ENCODE data around the gene MGMT.

MGMT gene

GRCh38 chr10:129766611-129767550 lies 299.8 kb downstream of the MGMT start:
- DNase-seq, result no peak

- no peak for DNase-seq
Observed at GRCh38 chr10:129767751-129768150, 300.7 kb downstream of the MGMT start.

DNA sequence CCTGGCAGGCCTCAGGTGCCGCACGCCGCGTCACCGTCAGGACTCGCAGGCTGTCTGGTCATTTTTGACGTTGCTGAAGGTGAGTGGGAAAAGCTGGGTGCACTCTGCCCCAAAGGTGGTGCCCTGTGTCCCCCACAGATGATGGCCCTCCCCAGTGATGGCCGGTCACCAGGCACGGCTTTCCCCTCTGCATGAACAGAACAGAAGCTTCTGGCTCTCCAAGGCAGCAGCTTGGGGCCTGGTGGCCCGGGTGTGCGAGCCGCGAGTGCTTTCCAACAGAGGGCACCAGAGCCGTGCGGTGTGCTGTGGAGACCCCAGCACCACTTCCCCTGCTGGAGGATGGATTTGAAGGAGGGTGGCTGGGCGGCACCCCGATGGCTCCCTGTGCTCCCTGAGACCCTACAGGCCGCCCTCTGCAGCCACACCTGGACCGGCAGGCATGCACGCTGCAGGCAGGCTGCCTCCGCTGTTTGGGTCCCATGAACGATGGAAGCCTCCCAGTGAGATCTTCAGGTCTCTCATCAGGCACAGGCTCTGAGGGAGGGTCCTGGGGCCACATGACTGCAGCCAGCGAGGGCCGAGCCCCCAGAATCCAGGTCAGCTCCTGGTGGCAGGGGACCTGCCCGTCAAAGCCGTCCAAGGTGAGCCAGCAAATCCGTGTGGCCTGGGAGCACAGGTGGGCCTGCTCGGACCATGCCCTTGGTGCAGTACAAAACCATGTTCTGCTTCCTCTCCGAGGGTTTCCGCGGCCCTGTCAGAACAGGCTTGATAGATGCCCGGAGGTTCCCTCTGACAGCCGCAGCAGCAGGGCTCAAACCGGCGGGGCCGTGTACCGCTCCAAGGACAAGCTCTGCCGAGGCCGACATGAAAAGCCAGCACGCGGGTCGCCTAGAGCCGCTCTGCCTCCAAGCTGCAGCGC lies 301.7 kb downstream of the MGMT start:
- no peak for DNase-seq

DNA sequence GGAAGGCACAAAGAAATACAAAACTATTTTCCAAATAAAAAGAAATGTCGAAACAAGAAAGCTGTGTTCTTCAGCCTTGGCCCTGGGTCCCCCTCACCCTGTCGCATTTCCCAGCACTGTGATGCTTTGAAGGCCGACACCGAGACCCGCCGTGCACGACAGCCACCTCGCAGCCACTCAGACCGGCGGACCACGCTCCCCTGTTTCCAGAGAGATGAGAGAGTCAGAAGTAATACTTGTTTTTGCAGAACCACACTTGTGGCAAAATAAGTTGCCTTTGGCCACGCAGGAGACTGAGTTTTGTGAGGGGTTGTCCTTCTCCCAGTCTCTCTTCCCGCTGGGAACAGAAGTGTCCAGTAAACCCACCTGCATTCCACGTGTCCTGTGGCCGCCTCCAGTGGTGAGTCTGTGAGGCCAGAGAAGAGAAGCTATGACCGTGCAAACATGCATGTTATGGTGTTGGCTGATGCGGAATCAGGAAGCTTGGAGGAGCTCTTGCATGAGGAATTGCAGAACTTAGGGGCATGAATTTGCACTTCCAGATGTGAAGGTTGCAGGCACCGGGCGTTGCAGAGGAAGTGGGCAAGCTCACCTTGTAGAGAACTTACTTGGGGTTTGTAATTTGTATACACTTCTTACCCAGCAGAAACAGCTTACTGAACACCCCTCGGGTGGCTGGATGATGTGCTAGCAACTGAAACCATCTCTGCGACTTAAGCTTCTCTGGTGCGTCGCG lies 302.5 kb downstream of the MGMT start:
- no peak for DNase-seq

DNA sequence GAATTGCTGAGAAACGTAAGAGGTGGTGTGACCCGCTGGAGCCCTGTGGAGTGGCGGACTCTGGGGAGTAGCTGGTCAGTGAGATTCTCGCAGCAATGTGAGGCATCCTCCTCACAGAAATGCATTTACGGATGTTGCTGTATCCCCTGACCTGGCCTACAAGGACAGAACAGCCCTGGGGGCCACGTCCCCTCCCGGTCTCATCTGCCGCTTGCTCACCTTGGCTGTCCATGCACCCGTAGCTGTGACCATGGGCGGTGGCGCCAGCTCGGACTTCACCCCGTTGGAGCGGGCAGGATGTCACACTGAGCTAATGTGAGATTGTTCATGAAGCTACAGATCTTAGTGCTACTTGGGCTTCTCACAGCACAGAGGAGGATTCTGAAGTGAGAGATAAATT lies 303.2 kb downstream of the MGMT start:
- DNase-seq, result no peak

DNA sequence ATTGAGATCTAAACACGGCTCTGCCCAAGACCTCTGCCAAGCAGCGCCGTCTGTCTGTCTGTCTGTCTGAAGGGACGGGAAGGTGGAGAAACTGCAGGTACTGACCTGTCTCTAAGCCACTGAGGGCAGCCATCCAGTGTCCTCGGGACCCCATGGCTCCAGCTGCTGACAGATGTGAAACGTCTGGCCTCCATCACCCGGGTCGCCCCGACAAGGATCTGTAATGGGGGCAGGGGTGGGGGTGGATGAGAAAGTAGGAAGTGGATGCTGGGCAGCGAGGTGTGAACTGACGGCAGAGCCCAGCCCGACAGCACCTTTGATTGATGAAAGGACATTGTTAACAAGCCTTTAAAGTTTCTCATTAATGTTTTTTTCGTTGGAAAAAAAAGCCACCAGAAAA lies 304.0 kb downstream of the MGMT start:
- DNase-seq, result no peak

- DNase-seq, result no peak
Observed at GRCh38 chr10:129771576-129771975, 304.5 kb downstream of the MGMT start.

DNA sequence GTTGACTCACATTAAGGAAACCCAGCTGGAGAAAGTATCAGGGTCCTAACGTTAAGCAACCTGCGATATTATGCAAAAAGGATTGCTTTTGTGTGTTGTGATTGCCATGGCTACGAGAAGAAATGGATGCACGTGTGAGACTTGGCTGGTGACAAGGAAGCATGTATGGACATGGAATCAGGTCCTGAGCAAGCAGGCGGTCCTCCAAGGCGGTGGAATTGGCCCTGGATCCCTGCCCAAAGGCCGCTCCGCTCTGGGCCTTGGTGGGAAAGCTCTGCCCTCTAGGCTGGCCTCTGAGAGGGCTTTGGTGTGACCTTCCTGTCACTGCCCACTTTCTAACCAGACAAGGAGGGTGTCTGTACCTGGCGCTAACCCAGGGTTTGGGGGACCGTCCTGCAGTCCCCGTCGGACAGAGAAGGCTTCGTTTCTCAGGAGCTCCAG lies 305.0 kb downstream of the MGMT start:
- no peak for DNase-seq

DNA sequence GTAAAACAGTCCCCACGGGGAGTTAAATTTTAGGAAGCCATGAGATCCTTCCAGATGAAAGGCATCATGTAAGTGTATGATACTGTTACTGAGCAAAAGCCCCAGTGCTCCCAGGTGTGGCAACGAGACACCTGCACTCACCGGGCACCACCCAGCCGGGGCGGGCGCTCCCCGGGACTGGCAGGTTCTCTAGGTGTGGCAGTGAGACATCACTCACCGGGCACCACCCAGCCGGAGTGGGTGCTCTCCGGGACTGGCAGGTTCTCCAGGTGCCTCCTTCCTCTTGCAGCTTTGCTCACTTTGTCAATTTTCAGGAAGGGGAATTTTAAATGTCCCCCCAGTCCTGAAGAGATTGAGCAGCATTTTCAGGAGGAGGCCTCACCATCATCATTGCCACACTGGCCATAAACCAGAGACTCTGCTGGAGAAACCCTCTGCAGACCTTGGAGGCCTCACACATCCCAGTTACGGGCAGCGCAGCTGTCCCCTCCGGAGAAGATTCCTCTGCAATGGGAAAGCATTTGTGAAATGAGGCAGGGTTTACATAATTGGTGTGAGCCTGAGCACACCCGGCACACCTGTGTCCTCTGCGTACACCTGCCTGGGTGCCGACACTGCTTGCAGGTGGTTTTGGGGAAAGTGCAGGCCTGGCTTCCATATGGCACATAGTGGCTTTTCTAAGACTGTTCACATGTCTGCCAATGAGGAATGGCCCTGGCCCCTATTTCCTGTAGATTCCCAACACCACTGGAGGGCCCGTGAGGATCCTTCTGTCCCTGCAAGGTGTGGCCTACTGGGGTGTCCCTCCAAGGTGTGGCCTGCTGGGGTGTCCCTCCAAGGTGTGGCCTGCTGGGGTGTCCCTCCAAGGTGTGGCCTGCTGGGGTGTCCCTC lies 305.7 kb downstream of the MGMT start:
- DNase-seq, result no peak

DNA sequence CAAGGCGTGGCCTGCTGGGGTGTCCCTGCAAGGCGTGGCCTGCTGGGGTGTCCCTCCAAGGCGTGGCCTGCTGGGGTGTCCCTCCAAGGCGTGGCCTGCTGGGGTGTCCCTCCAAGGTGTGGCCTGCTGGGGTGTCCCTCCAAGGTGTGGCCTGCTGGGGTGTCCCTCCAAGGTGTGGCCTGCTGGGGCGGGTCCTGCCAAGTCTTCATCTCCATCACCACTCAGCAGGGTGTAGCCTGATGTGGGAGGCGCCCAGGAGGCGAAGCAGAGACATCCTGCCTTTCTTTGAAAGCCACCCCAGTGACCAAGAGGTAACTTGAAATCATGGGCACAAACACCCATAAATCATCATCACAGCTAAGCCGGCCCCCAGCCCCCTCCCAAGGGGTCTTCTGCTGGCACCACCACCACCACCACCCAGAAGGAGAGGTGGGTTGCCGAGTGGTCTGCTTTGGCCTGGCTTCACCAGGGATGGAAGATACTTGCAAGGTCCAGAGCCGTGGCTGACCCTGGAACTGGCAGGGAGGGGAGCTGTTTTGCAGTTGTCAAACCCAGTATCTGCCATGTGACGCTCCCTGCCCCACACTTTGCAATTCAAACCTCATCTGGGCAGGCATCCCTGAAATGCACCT lies 306.4 kb downstream of the MGMT start:
- DNase-seq, result no peak

DNA sequence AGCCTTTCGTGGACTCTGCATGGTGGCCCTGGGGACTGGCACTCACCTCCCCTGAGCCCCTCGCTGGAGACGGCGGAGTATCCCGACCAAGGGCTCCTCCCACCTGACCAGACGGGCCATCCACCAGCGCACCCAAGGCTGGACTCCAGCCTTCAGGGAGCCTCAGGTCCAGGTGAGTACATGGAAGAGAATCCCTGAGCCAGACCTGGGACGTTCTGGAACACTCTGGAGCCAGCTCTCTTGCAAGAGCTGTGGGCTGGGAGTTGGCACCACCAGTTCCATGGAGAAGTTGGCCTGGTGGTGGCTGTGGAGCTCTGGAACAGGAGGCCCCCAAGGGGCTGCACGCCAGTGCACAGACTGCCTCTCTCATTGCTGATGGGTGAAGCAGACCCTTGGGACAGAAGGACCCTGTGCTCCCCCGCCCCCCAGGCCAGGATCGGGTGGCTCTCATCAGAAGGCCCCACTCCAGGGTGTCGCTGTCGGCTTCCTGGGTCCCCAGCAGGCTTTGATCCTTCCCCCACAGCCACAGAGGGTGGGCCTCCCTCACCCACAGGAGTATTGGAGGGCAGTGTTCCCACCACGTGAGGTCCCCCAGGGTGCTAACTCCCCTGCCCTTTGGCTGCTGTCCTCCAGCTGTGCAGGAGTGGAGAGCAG lies 307.2 kb downstream of the MGMT start:
- DNase-seq, result no peak

- DNase-seq, result no peak
Observed at GRCh38 chr10:129774736-129775401, 307.8 kb downstream of the MGMT start.

- DNase-seq, result no peak
Observed at GRCh38 chr10:129775681-129776080, 308.6 kb downstream of the MGMT start.

DNA sequence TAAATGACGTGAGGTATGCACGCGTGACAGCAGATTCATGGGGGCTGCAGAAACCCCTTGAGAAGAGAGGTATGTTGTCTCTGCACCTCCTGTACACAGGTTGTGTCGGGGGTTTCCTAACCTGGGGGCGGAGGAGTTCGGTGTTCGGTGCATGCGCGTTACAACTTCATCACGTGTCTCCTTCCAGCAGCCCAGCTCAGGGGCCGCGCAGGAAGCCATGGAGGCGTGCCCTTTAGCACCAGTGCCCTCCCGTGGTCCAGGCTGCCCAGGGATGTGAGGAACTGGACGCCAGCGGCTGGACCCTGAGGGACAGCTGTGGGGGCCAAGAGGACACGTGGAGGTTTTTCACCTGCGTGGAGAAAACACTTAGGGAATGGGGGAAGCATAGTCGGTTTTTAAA lies 310.6 kb downstream of the MGMT start:
- DNase-seq, result no peak

GRCh38 chr10:129778571-129778970 lies 311.5 kb downstream of the MGMT start:
- DNase-seq, result no peak

DNA sequence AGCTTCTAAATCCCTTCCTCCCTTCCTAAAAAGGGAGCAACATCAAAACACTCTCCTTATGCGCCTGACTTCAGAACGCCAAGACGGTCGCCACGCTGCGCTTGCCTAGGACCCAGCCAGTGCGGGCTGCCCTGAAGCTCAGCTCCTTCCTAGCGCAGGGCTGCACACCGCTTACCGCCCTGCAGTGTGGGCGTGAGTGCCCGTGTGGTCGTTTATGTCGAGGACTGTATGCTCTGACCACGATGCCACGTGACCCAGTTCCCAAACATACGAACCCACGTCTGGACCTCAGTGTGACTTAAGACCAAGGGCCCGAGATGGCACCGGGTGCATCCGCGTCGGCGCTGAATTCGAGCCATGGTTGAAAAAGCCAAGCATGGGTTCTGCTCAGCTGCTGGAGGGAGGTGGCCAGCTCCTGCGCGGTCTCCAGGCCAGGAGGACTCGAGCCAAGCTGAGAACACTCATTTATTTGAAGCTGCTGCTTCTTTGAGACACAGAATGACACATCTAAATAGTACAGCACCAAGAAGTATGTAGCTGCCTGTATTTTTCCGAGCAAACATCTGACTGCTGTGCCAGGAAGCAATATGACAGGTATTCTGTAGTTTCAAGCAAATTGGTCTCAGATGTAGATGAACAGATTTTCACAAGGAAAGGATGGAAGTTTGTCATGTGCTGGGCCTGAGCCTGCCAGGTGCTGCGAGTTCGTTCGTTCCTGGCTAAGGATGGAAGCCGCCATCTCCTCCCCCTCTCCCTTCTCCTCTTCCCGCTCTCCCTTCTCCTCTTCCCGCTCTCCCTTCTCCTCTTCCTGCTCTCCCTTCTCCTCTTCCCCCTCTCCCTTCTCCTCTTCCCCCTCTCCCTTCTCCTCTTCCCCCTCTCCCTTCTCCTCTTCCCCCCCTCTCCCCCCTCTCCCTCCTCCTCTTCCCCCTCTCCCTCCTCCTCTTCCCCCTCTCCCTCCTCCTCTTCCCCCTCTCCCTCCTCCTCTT lies 312.4 kb downstream of the MGMT start:
- no peak for DNase-seq

GRCh38 chr10:129780198-129780597 lies 313.2 kb downstream of the MGMT start:
- no peak for DNase-seq

DNA sequence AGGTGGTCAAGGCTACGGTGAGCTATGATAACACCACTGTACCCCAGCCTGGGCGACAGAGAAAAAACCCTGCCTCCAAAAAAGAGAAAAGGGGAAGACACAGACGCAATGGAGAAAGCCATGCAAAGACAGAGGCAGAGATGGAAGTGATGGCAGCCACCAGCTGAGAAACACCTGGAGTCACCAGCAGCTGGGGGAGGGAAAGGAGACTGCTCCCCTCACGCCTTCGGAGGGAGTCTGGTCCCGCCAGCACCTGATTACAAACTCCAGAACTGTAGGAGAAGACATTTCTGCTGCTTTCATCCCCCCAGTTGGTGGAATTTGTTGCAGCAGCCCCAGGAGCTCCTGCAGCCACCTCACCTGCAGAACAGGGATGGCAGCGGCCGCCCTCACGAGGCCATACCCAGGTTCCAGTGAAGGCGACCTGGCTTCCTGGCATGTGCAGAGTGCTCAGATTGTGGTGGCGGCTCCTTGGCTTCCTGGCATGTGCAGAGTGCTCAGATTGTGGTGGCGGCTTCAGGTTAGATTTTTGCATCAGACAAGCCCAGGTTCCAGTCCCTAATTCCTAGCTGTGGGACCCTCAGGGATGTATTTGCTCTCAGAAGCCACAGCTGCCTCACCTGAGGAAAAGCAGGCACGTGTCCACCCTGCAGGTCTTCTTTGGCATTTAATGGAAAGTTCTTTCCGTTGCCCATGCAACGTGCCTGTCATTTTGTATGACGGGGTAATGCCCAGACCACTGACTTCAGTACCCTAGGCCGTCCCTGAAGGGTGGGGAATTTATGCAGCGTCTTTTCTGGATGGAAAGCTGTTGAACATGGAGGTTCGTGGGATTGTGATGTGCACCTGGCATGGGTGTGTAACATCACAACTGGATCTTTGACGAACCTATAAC lies 314.1 kb downstream of the MGMT start:
- no peak for DNase-seq

All from NCI-H2081 (cell line).